CD8-positive, alpha-beta memory T cell (primary cell): ENCODE data around the gene GPHN. TPM values are rescaled to one million over a fixed set of nuclear protein-coding genes. Genes with fewer than 3 reads are reported as not detected.

Experiments
- CTCF ChIA-PET: fragments of 350-600 bp; sonication (Branson Sonifier 250); formaldehyde crosslinking; loops from one replicate; lab custom pipeline; 2021; ENCODE audit warnings: antibody characterized with exemption; lab: Charles Lee
- POLR2A ChIA-PET: fragments of 350-600 bp; sonication (Branson Sonifier 250); formaldehyde crosslinking; loops from one replicate; lab custom pipeline; 2021; ENCODE audit warnings: antibody characterized with exemption; lab: Charles Lee
- DNase-seq, 5 donors: peaks; one replicate each; pipeline versions ENCODE4 v3.0.0 to v3.0.0-alpha.2; 2020 to 2022; ENCODE audit warnings: mixed read lengths in 1 of 5
- H3K27ac ChIP-seq: one replicate; pipeline ENCODE4 v1.7.0; 2013; ENCODE audit warnings: low read depth, mild to moderate bottlenecking, low read length, moderate library complexity
- H3K27me3 ChIP-seq: 2 replicates; pipeline ENCODE4 v1.7.0; 2013; ENCODE audit warnings: low read length, mild to moderate bottlenecking; ENCODE audit not compliant: insufficient read depth, poor library complexity, severe bottlenecking
- H3K36me3 ChIP-seq: 2 replicates; pipeline ENCODE4 v1.7.0; 2013; ENCODE audit warnings: mild to moderate bottlenecking, low read length, moderate library complexity; ENCODE audit not compliant: insufficient read depth
- H3K4me1 ChIP-seq: 2 replicates; pipeline ENCODE4 v1.7.0; 2013; ENCODE audit warnings: mild to moderate bottlenecking, low read length, moderate library complexity; ENCODE audit not compliant: insufficient read depth
- H3K4me3 ChIP-seq: 2 replicates; pipeline ENCODE4 v1.7.0; 2013; ENCODE audit warnings: mild to moderate bottlenecking, low read length
- H3K9me3 ChIP-seq: 2 replicates; pipeline ENCODE4 v1.7.0; 2013; ENCODE audit warnings: mild to moderate bottlenecking, low read length
- H3K27ac Mint-ChIP-seq, 8 donors: one replicate each; pipeline ENCODE4 v1.8.0; 2020 to 2021; ENCODE audit warnings: mixed read lengths in 8 of 8, mild to moderate bottlenecking in 6 of 8, inconsistent platforms in 3 of 8, moderate library complexity in 3 of 8
- H3K27me3 Mint-ChIP-seq, 2 donors: one replicate each; pipeline ENCODE4 v1.8.0; 2020 to 2021; ENCODE audit warnings: mixed read lengths in 2 of 2, mild to moderate bottlenecking in 1 of 2, moderate library complexity in 1 of 2
- H3K36me3 Mint-ChIP-seq, 3 donors: one replicate each; pipeline ENCODE4 v1.8.0; 2020 to 2021; ENCODE audit warnings: mixed read lengths in 3 of 3, inconsistent platforms in 1 of 3, mild to moderate bottlenecking in 1 of 3
- H3K4me1 Mint-ChIP-seq, 3 donors: one replicate each; pipeline ENCODE4 v1.8.0; 2020 to 2021; ENCODE audit warnings: mixed read lengths in 3 of 3, inconsistent platforms in 1 of 3, mild to moderate bottlenecking in 1 of 3
- H3K4me3 Mint-ChIP-seq, 7 donors: one replicate each; pipeline ENCODE4 v1.8.0; 2020 to 2021; ENCODE audit warnings: mixed read lengths in 7 of 7, mild to moderate bottlenecking in 6 of 7, moderate library complexity in 4 of 7, inconsistent platforms in 2 of 7
- H3K9me3 Mint-ChIP-seq, 5 donors: one replicate each; pipeline ENCODE4 v1.8.0; 2020 to 2022; ENCODE audit warnings: mixed read lengths in 5 of 5, mild to moderate bottlenecking in 3 of 5, moderate library complexity in 2 of 5, inconsistent platforms in 1 of 5
- polyA plus RNA-seq: library from polyadenylated mRNA; unstranded; fragments of 300-500 nt; fragmentation: Illumina TruSeq; gene quantifications from one replicate; pipeline ENCODE4 v1.2.3, GENCODE V29; 2021
- total RNA-seq, 2 experiments: library from RNA; stranded (reverse); gene quantifications; one replicate each; pipeline ENCODE4 v1.2.3, GENCODE V29; 2021

Gene GPHN
- total and polyA plus RNA-seq, 3 experiments from 2014 or later: 6.3 to 14.8 (median 12.1) TPM

DNA sequence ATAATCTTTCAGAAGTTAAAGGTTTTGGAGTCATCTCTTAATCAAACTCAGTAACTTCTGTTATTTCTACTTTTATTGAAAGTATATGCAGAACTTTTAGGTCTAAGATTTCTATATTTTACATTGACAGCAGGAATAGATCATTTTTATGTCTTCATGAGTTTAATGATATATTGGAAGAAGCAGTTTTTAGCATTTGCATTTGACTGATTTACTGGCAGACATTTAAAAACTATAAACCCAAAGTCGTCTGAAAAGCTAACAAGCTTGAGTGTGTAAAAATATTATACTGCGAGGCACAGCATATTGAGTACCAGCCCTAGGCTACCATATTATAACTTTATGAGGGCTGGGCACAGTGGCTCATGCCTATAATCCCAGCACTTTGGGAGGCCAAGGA, 467.3 kb downstream of the GPHN start:
- Histone ChIP-seq H3K4me3 (no peak overlapping the region), H3K9me3 (no peaks in the 10 kb centered on the region), H3K27ac (no peak overlapping the region), H3K36me3 (no peaks in the 10 kb centered on the region), H3K27me3 (no peaks in the 10 kb centered on the region), H3K4me1 (no peaks in the 10 kb centered on the region)
- no peak overlapping the region for H3K27ac Mint-ChIP-seq
- H3K36me3 Mint-ChIP-seq: peaks cover 0 to 10% (median 0%) of the 10 kb centered on the region in 3 donors
- no peaks in the 10 kb centered on the region for H3K9me3 Mint-ChIP-seq
- POLR2A ChIA-PET: no interaction called here
- CTCF ChIA-PET: no interaction called here
- no peak for DNase-seq
- H3K4me1 Mint-ChIP-seq: no peaks in the 10 kb centered on the region
- H3K4me3 Mint-ChIP-seq: no peak overlapping the region
- H3K27me3 Mint-ChIP-seq: no peaks in the 10 kb centered on the region

DNA sequence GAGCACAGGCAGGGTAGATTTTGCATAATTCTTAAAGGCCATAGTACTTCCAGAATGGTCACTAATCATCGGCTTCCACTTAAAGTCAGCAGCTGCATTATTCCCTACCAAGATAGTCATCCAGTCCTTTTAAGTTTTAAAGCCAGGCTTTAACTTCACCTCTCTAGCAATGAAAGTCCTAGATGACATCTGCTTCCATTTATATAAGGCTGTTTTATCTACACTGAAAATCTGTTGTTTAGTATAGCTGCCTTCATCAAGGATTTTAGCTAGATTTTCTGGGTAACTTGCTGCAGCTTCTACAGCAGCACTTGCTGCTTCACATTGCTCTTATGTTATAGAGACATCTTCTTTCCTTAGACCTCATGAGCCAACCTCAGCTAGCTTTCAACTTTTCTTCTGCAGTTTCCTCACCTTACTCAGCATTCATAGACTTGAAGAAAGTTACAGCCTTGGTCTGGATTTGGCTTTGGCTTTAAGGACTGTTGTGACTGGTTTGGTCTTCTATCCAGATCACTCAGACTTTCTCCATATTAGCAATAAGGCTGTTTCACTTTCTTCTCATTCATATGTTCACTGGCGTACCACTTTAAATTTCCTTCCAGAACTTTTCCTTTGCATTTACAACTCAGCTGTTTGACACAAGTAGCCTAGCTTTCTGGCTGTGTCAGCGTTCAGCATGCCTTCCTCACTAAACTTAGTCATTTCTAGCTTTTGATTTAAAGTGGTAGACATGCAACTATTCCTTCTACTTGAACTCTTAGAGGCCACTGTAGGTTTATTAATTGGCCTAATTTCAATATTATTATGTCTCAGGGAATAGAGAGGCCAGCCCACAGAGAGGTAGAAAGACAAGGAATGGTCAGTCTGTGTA, 471.4 kb downstream of the GPHN start:
- H3K27ac ChIP-seq: no peak overlapping the region
- no peaks in the 10 kb centered on the region for H3K9me3 ChIP-seq
- no peaks in the 10 kb centered on the region for H3K4me1 ChIP-seq
- H3K9me3 Mint-ChIP-seq: no peaks in the 10 kb centered on the region
- no peaks in the 10 kb centered on the region for H3K36me3 ChIP-seq
- H3K27me3 Mint-ChIP-seq: no peaks in the 10 kb centered on the region
- ChIA-PET POLR2A (no interaction called here), CTCF (no interaction called here)
- DNase-seq: no peak
- H3K36me3 Mint-ChIP-seq: peaks cover 0 to 4% (median 0%) of the 10 kb centered on the region in 3 donors
- no peaks in the 10 kb centered on the region for H3K4me1 Mint-ChIP-seq
- H3K4me3 Mint-ChIP-seq: no peak overlapping the region
- H3K4me3 ChIP-seq: no peak overlapping the region
- no peak overlapping the region for H3K27ac Mint-ChIP-seq
- no peaks in the 10 kb centered on the region for H3K27me3 ChIP-seq

DNA sequence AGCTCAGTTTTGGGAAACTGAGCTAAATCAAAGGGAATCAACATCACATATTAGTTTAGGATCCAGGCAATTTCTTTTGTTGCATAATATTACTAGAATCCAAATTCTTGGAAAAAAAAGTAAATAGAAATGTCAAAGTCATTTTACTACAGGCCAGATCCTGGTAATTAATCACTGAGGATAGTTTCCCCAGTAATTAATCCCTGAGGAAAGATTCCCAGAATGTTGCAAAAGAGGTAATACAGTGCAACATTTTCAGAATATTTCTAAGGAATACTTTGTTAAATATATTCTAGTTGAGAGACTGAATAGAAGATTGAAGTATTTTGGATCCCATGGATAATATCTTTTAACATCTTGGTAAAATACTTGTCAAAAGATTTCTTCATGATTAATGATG, 474.3 kb downstream of the GPHN start:
- POLR2A ChIA-PET: no interaction called here
- CTCF ChIA-PET: no interaction called here
- DNase-seq: no peak

DNA sequence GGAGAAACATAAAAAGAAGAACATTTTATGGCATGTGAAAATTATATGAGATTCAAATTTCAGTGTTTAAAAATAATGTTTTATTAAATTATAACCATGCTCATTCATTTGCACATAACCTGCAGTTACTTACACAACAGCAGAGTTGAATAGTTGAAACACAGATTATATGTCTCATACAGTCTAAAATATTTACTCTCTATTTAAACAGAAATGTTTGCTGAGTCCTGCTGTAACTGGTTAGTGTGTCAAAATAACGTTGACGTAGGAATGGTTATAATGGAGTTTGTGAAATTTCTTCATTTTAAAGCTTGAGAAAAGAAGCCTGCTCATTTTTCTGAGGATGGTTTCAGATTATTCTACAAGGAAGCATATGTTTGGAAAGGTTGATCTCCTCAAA, 484.8 kb downstream of the GPHN start:
- H3K4me3 ChIP-seq: no peak overlapping the region
- Mint-ChIP-seq H3K27ac (no peak overlapping the region), H3K4me1 (no peaks in the 10 kb centered on the region), H3K27me3 (no peaks in the 10 kb centered on the region), H3K36me3 (peaks cover 0 to 22% (median 3%) of the 10 kb centered on the region in 3 donors), H3K9me3 (no peaks in the 10 kb centered on the region), H3K4me3 (no peak overlapping the region)
- H3K27me3 ChIP-seq: no peaks in the 10 kb centered on the region
- ChIA-PET POLR2A (no interaction called here), CTCF (no interaction called here)
- no peaks in the 10 kb centered on the region for H3K4me1 ChIP-seq
- DNase-seq: no peak
- no peaks in the 10 kb centered on the region for H3K9me3 ChIP-seq
- H3K36me3 ChIP-seq: no peaks in the 10 kb centered on the region
- H3K27ac ChIP-seq: no peak overlapping the region

More for the DNA sequence above, 474.3 kb downstream of the GPHN start:
- no peak overlapping the region for H3K27ac Mint-ChIP-seq
- no peaks in the 10 kb centered on the region for H3K4me1 Mint-ChIP-seq
- Histone ChIP-seq H3K4me3 (no peak overlapping the region), H3K36me3 (no peaks in the 10 kb centered on the region), H3K27ac (no peak overlapping the region), H3K4me1 (no peaks in the 10 kb centered on the region), H3K9me3 (no peaks in the 10 kb centered on the region), H3K27me3 (no peaks in the 10 kb centered on the region)
- H3K27me3 Mint-ChIP-seq: no peaks in the 10 kb centered on the region
- H3K9me3 Mint-ChIP-seq: no peaks in the 10 kb centered on the region
- H3K4me3 Mint-ChIP-seq: no peak overlapping the region
- H3K36me3 Mint-ChIP-seq: peaks cover 0 to 5% (median 1%) of the 10 kb centered on the region in 3 donors

DNA sequence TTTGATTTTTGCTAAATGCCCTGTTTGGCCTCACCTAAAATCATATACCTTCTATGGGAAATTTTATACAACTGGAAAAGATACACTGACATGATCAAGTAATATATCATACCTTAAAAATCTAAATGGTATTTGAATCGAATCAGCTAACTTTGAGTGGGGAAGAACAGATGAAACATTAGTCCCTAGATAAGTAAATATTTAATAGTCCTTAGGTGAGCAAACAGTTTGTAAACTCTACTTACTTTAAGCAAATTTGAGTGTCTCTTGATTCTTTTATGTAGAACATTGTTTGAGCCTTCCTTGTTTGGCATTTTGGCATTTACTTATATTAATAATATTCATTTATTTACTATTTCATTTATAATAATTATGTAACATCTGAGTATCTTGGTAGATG, 485.6 kb downstream of the GPHN start:
- no peaks in the 10 kb centered on the region for H3K36me3 ChIP-seq
- no peak overlapping the region for H3K27ac ChIP-seq
- Mint-ChIP-seq H3K9me3 (peaks cover 0 to 2% (median 0%) of the 10 kb centered on the region in 5 donors), H3K36me3 (peaks cover 0 to 15% (median 3%) of the 10 kb centered on the region in 3 donors), H3K4me3 (no peak overlapping the region), H3K4me1 (no peaks in the 10 kb centered on the region), H3K27ac (no peak overlapping the region), H3K27me3 (no peaks in the 10 kb centered on the region)
- H3K27me3 ChIP-seq: no peaks in the 10 kb centered on the region
- ChIA-PET POLR2A (no interaction called here), CTCF (no interaction called here)
- H3K4me3 ChIP-seq: no peak overlapping the region
- no peak for DNase-seq
- H3K4me1 ChIP-seq: no peaks in the 10 kb centered on the region
- no peaks in the 10 kb centered on the region for H3K9me3 ChIP-seq

DNA sequence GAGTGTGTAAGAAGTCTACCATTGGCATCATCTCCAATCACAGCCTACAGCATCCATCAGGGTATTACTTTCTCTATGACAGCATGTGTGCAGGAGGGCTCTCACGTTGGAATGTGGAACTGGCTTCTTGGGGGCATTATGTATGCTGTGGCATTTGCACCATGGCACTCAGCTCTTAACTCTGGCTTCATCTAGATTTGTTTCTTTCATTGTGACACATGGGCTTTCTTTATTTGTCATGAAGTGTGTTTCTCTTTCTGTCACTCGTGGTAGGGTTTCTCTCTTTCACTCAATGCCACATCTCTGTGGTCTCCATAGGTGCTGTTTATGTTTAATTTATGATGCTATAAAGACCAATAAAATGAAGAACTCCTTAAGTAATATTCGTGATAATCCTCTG, 490.1 kb downstream of the GPHN start:
- no peaks in the 10 kb centered on the region for H3K4me1 ChIP-seq
- ChIA-PET CTCF (no interaction called here), POLR2A (no interaction called here)
- no peak overlapping the region for H3K4me3 ChIP-seq
- H3K27me3 Mint-ChIP-seq: no peaks in the 10 kb centered on the region
- H3K4me3 Mint-ChIP-seq: no peak overlapping the region
- no peak overlapping the region for H3K27ac Mint-ChIP-seq
- peaks cover 0 to 3% (median 0%) of the 10 kb centered on the region in 5 donors for H3K9me3 Mint-ChIP-seq
- no peaks in the 10 kb centered on the region for H3K36me3 ChIP-seq
- peaks cover 0 to 7% (median 3%) of the 10 kb centered on the region in 3 donors for H3K36me3 Mint-ChIP-seq
- no peaks in the 10 kb centered on the region for H3K27me3 ChIP-seq
- H3K4me1 Mint-ChIP-seq: no peaks in the 10 kb centered on the region
- H3K9me3 ChIP-seq: no peaks in the 10 kb centered on the region
- DNase-seq: no peak
- H3K27ac ChIP-seq: no peak overlapping the region

DNA sequence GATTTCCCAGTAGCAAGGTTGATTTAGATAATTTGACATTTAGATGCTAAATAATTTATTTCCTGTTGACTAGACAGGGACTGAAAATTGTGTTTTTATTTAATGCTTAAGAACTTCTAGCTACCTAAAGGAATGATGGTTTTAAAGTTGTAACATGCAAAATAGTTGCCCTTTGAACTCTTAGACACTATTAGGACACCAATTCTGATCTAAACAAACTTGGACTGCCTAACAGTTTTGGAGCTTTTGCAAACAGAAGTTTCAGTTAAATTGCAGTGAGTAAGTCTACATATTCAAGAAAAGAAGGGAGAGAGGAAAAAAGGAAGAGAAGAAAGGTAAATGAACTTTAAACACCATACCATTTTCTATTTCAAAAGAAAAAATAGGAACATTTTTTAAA, 492.0 kb downstream of the GPHN start:
- no peaks in the 10 kb centered on the region for H3K36me3 ChIP-seq
- DNase-seq: no peak
- no peak overlapping the region for H3K27ac Mint-ChIP-seq
- H3K9me3 Mint-ChIP-seq: peaks cover 0 to 3% (median 0%) of the 10 kb centered on the region in 5 donors
- H3K27me3 Mint-ChIP-seq: no peaks in the 10 kb centered on the region
- no peak overlapping the region for H3K4me3 ChIP-seq
- no peaks in the 10 kb centered on the region for H3K4me1 ChIP-seq
- H3K27me3 ChIP-seq: no peaks in the 10 kb centered on the region
- H3K27ac ChIP-seq: no peak overlapping the region
- POLR2A ChIA-PET: no interaction called here
- peaks cover 0 to 5% (median 2%) of the 10 kb centered on the region in 3 donors for H3K36me3 Mint-ChIP-seq
- CTCF ChIA-PET: no interaction called here
- no peak overlapping the region for H3K4me3 Mint-ChIP-seq
- no peaks in the 10 kb centered on the region for H3K4me1 Mint-ChIP-seq
- H3K9me3 ChIP-seq: no peaks in the 10 kb centered on the region

DNA sequence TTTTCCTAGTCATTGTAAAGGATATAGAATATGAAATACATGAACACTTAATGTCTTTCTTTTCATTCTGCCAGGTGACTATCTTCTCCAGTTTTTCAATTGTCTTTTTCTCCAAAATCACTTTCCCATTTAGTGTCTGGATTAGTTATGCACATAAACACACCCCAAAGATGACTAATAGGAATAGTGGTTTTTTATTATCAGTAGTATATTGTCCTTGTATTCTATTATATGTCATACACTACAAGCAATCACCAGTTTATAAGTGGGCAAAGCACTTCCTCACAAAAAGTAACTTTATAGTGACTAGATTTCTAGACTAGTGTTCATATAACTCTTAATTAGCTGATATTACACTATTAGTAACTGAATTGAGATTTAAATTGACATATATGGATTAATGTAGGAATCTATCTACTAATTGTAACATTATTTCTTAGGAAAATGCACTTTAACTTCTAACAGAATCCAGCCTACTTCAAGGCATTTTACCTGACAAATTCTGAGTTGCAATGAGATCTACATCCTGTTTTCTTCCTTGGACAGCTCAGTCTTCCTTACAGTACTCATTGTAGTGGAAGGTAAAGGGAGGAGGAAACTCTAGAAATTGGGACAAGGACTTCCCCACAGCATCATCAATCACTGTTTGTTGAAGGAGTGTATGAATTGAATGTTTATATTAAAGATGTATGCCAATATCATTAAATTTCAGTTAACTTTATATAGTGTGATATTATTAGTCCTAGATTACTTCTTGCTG, 495.2 kb downstream of the GPHN start:
- Histone ChIP-seq H3K27me3 (no peaks in the 10 kb centered on the region), H3K4me1 (no peaks in the 10 kb centered on the region), H3K4me3 (no peak overlapping the region), H3K9me3 (no peaks in the 10 kb centered on the region), H3K36me3 (no peaks in the 10 kb centered on the region), H3K27ac (no peak overlapping the region)
- Mint-ChIP-seq H3K9me3 (peaks cover 0 to 3% (median 0%) of the 10 kb centered on the region in 5 donors), H3K36me3 (peaks cover 0 to 5% (median 0%) of the 10 kb centered on the region in 3 donors), H3K27ac (no peak overlapping the region), H3K4me1 (no peaks in the 10 kb centered on the region), H3K4me3 (no peak overlapping the region), H3K27me3 (no peaks in the 10 kb centered on the region)
- CTCF ChIA-PET: no interaction called here
- POLR2A ChIA-PET: no interaction called here
- no peak for DNase-seq
